ENCODE data around the gene MTMR2. TPM values are rescaled to one million over a fixed set of nuclear protein-coding genes. Genes with fewer than 3 reads are reported as not detected.

Gene MTMR2
- total RNA-seq, 1 experiment from 2014 or later, result 29.1 TPM

- no peak overlapping the region for H3K27ac ChIP-seq (ENCODE audit: low read depth, low read length)
- peaks cover 17 to 40% of the 10 kb centered on the region in 2 experiments for H3K36me3 ChIP-seq (ENCODE audit: control insufficient read depth in 1 of 2, insufficient read depth in 2 of 2, low read length in 2 of 2)
- H3K9ac ChIP-seq (ENCODE audit: low read length), result no peak overlapping the region
- DNase-seq (ENCODE audit: low read depth, low spot score), result no peak
- H3K79me2 ChIP-seq (ENCODE audit: insufficient read depth, low read length), result no peaks in the 10 kb centered on the region
- H3K4me2 ChIP-seq (ENCODE audit: low read length), result no peak overlapping the region
- ChIA-PET RAD21 (ENCODE audit: low non-redundant PET in 1 of 2, low total read pairs in 2 of 2, uncharacterized antibody in 2 of 2, unreplicated experiment in 2 of 2) (interaction anchor here in 1 of 2 experiments (0.5 to 1.5 kb wide), 2 partner anchors 317 to 508 kb away, joined by 4 to 6 read pairs; partner anchors contain the start of gene MAML2), POLR2A (interaction anchor here (0.5 to 1.0 kb wide), 2 partner anchors 46 to 557 kb away, joined by 3 to 4 read pairs; partner anchors contain the start of genes CEP57 and FAM76B), CTCF (interaction anchor here (1.0 to 2.6 kb wide), 12 partner anchors 10 to 683 kb away, joined by 3 to 29 read pairs (median 8); partner anchors contain the start of genes CCDC82, JRKL and MAML2)
- no peaks in the 10 kb centered on the region for H3K27me3 ChIP-seq (ENCODE audit: insufficient read depth, low read length)
- no peaks in the 10 kb centered on the region for H3K4me1 ChIP-seq (ENCODE audit: control insufficient read depth in 1 of 2, insufficient read depth in 2 of 2, low read length in 2 of 2)
- H3K9me3 ChIP-seq (ENCODE audit: control insufficient read depth in 1 of 2, insufficient read depth in 1 of 2, low read depth in 1 of 2, low read length in 2 of 2), result no peaks in the 10 kb centered on the region
- H3K9me2 ChIP-seq (ENCODE audit: insufficient read depth), result no peaks in the 10 kb centered on the region
- intact Hi-C loops (cut with micrococcal nuclease), result loop anchor here (5.0 kb wide), 1 partner anchor 222 kb away; no protein-coding TSS in a partner anchor
- TF ChIP-seq CTCF (IDR thresholded peaks at IDR 0.05 in 2 of 3, conservative IDR thresholded peaks at IDR 0.05 in 1 of 3; ENCODE audit: borderline replicate concordance in 1 of 3, insufficient read depth in 1 of 3, low read depth in 2 of 3, low read length in 2 of 3), result no peak
- TF ChIP-seq ZNF274 (IDR thresholded peaks at IDR 0.05; ENCODE audit: low read depth, low read length), result no peak
- no peak for TF ChIP-seq ELF1 (IDR thresholded peaks at IDR 0.05; ENCODE audit: borderline replicate concordance, low read depth)
- no peaks in the 10 kb centered on the region for H4K20me1 ChIP-seq (ENCODE audit: insufficient read depth)
- no TSS peak for BruUV-seq (replicated peaks)
- no peak overlapping the region for H2AFZ ChIP-seq (ENCODE audit: low read depth, low read length, poor library complexity, severe bottlenecking)
- no peak for ATAC-seq
- no peak overlapping the region for H3K4me3 ChIP-seq (replicated peaks in 1 of 2; ENCODE audit: low read depth in 1 of 2, low read length in 2 of 2)
Observed at GRCh38 chr11:95835351-95835750, 88.6 kb downstream of the MTMR2 start.

- H3K9me2 ChIP-seq (ENCODE audit: insufficient read depth), result no peaks in the 10 kb centered on the region
- no peak overlapping the region for H3K4me3 ChIP-seq (replicated peaks in 1 of 2; ENCODE audit: low read depth in 1 of 2, low read length in 2 of 2)
- RAD21 ChIA-PET (ENCODE audit: low non-redundant PET in 1 of 2, low total read pairs in 2 of 2, uncharacterized antibody in 2 of 2, unreplicated experiment in 2 of 2), result no interaction called here
- no peak for DNase-seq (ENCODE audit: low read depth, low spot score)
- H3K4me2 ChIP-seq (ENCODE audit: low read length), result no peak overlapping the region
- CTCF ChIA-PET, result interaction anchor here (1.0 to 1.2 kb wide), 2 partner anchors 16 to 561 kb away, joined by 4 read pairs; no protein-coding TSS in a partner anchor
- H3K9me3 ChIP-seq (ENCODE audit: control insufficient read depth in 1 of 2, insufficient read depth in 1 of 2, low read depth in 1 of 2, low read length in 2 of 2), result no peaks in the 10 kb centered on the region
- no peaks in the 10 kb centered on the region for H3K27me3 ChIP-seq (ENCODE audit: insufficient read depth, low read length)
- POLR2A ChIA-PET, result no interaction called here
- TF ChIP-seq ZBTB33 (IDR thresholded peaks at IDR 0.05; ENCODE audit: extremely low read depth, insufficient replicate concordance, low read length), result no peak
- no peak for TF ChIP-seq YY1 (IDR thresholded peaks at IDR 0.05; ENCODE audit: extremely low read depth, insufficient replicate concordance, low read depth, low read length)
- TF ChIP-seq ZNF274 (IDR thresholded peaks at IDR 0.05; ENCODE audit: low read depth, low read length), result no peak
- TF ChIP-seq EZH2 (IDR thresholded peaks at IDR 0.05), result no peak
- no peak for TF ChIP-seq SRF (IDR thresholded peaks at IDR 0.05; ENCODE audit: low read depth)
- no peak for TF ChIP-seq EZH2phosphoT487 (IDR thresholded peaks at IDR 0.05; ENCODE audit: borderline replicate concordance)
- TF ChIP-seq CBX3 (IDR thresholded peaks at IDR 0.05; ENCODE audit: low read depth), result no peak
- no peak for TF ChIP-seq ZFX (IDR thresholded peaks at IDR 0.05)
- no peak overlapping the region for H3K9ac ChIP-seq (ENCODE audit: low read length)
- no peak overlapping the region for H3K27ac ChIP-seq (ENCODE audit: low read depth, low read length)
- peaks cover 20 to 38% of the 10 kb centered on the region in 2 experiments for H3K36me3 ChIP-seq (ENCODE audit: control insufficient read depth in 1 of 2, insufficient read depth in 2 of 2, low read length in 2 of 2)
- H2AFZ ChIP-seq (ENCODE audit: low read depth, low read length, poor library complexity, severe bottlenecking), result no peak overlapping the region
- no TSS peak for BruUV-seq (replicated peaks)
- ATAC-seq, result no peak
- H3K79me2 ChIP-seq (ENCODE audit: insufficient read depth, low read length), result no peaks in the 10 kb centered on the region
- H3K4me1 ChIP-seq (ENCODE audit: control insufficient read depth in 1 of 2, insufficient read depth in 2 of 2, low read length in 2 of 2), result no peaks in the 10 kb centered on the region
- no peaks in the 10 kb centered on the region for H4K20me1 ChIP-seq (ENCODE audit: insufficient read depth)
- intact Hi-C loops (cut with micrococcal nuclease), result no loop called here
Observed at GRCh38 chr11:95833378-95833777, 90.5 kb downstream of the MTMR2 start.
